DND-41 (cell line): ENCODE measurements around the gene AUTS2.

Experiments
- ATAC-seq: fragments of 200-7000 bp; cut with Tn5 transposase; 3 replicates; pipeline ENCODE4 v1.9.1; 2021; ENCODE audit warnings: low read depth; ENCODE audit not compliant: insufficient read depth
- DNase-seq: peaks from one replicate; pipeline ENCODE4 v3.0.0-alpha.2; 2020
- H2AFZ ChIP-seq: 2 replicates; pipeline ENCODE4 v1.6.0; 2012; ENCODE audit warnings: low read depth, low read length
- H3K27ac ChIP-seq: 2 replicates; pipeline ENCODE4 v1.5.1; 2012; ENCODE audit warnings: low read length, inconsistent platforms
- H3K27me3 ChIP-seq: fragments of 200-600 bp; sonication (generic); 2 replicates; pipeline ENCODE4 v1.6.0; 2012; ENCODE audit warnings: low read length, mild to moderate bottlenecking, inconsistent platforms; ENCODE audit not compliant: insufficient read depth, poor library complexity
- H3K36me3 ChIP-seq: 2 replicates; pipeline ENCODE4 v1.5.1; 2012; ENCODE audit warnings: low read length, inconsistent platforms; ENCODE audit not compliant: insufficient read depth
- H3K4me1 ChIP-seq: 2 replicates; pipeline ENCODE4 v1.5.1; 2012; ENCODE audit warnings: mild to moderate bottlenecking, low read length; ENCODE audit not compliant: insufficient read depth
- H3K4me2 ChIP-seq: 2 replicates; pipeline ENCODE4 v1.6.0; 2012; ENCODE audit warnings: mild to moderate bottlenecking, moderate library complexity, low read length, inconsistent platforms; ENCODE audit not compliant: insufficient read depth
- H3K4me3 ChIP-seq, 2 experiments: fragments of 200-600 bp in 1 of 2; shearing (Covaris generic) in 1 of 2; 2 replicates each; pipeline ENCODE4 v1.5.1; 2012 to 2016; ENCODE audit warnings: inconsistent platforms in 2 of 2, low read length in 2 of 2, mild to moderate bottlenecking in 2 of 2, low read depth in 1 of 2, moderate library complexity in 1 of 2
- H3K79me2 ChIP-seq: 2 replicates; pipeline ENCODE4 v1.6.0; 2012; ENCODE audit warnings: low read length, inconsistent platforms; ENCODE audit not compliant: insufficient read depth
- H3K9ac ChIP-seq: 2 replicates; pipeline ENCODE4 v1.6.0; 2012; ENCODE audit warnings: low read depth, mild to moderate bottlenecking, inconsistent platforms, low read length, moderate library complexity
- H3K9me3 ChIP-seq: 2 replicates; pipeline ENCODE4 v1.5.1; 2012; ENCODE audit warnings: low read length, moderate library complexity, mild to moderate bottlenecking, inconsistent platforms; ENCODE audit not compliant: insufficient read depth, severe bottlenecking
- H4K20me1 ChIP-seq: 2 replicates; pipeline ENCODE4 v1.6.0; 2012; ENCODE audit warnings: low read length; ENCODE audit not compliant: insufficient read depth
- CTCF ChIP-seq: IDR thresholded peaks from 2 replicates; pipeline ENCODE4 v1.5.1; 2012; ENCODE audit warnings: borderline replicate concordance, low read length, moderate library complexity, mild to moderate bottlenecking; ENCODE audit not compliant: poor library complexity, severe bottlenecking; ENCODE audit errors: extremely low read depth
- EZH2 ChIP-seq: IDR thresholded peaks from 3 replicates; pipeline ENCODE4 v1.6.1; 2012; ENCODE audit warnings: borderline replicate concordance, low read depth, mild to moderate bottlenecking, moderate library complexity, low read length, inconsistent platforms; ENCODE audit not compliant: severe bottlenecking

The AUTS2 gene

GRCh38 chr7:70218006-70218405 is 619.7 kb downstream of the AUTS2 start:
- no peaks in the 10 kb centered on the region for H3K27me3 ChIP-seq
- H3K9ac ChIP-seq: no peak overlapping the region
- no peak overlapping the region for H2AFZ ChIP-seq
- no peaks in the 10 kb centered on the region for H3K9me3 ChIP-seq
- H3K4me1 ChIP-seq: peaks cover 7% of the 10 kb centered on the region; the same call in 1 of the 2 replicates
- H3K36me3 ChIP-seq: no peaks in the 10 kb centered on the region
- no peak for DNase-seq
- TF ChIP-seq CTCF: no peak
- no peak for TF ChIP-seq EZH2
- no peaks in the 10 kb centered on the region for H3K79me2 ChIP-seq
- no peak overlapping the region for H3K27ac ChIP-seq
- no peak for ATAC-seq
- no peak overlapping the region for H3K4me3 ChIP-seq
- no peak overlapping the region for H3K4me2 ChIP-seq
- no peaks in the 10 kb centered on the region for H4K20me1 ChIP-seq

GRCh38 chr7:70219061-70219460 is 620.8 kb downstream of the AUTS2 start:
- no peak overlapping the region for H3K4me3 ChIP-seq
- H3K9me3 ChIP-seq: no peaks in the 10 kb centered on the region
- no peak overlapping the region for H3K4me2 ChIP-seq
- H3K36me3 ChIP-seq: no peaks in the 10 kb centered on the region
- no peak for ATAC-seq
- no peak overlapping the region for H3K9ac ChIP-seq
- no peak for DNase-seq
- TF ChIP-seq EZH2 (no peak), CTCF (no peak)
- no peaks in the 10 kb centered on the region for H3K27me3 ChIP-seq
- no peaks in the 10 kb centered on the region for H3K79me2 ChIP-seq
- H3K4me1 ChIP-seq: peaks cover 1% of the 10 kb centered on the region; the same call in 1 of the 2 replicates
- H3K27ac ChIP-seq: no peak overlapping the region
- H2AFZ ChIP-seq: no peak overlapping the region
- no peaks in the 10 kb centered on the region for H4K20me1 ChIP-seq

- Histone ChIP-seq H3K9ac (no peak overlapping the region), H3K4me1 (no peaks in the 10 kb centered on the region), H3K27me3 (no peaks in the 10 kb centered on the region), H3K36me3 (no peaks in the 10 kb centered on the region), H3K4me2 (no peak overlapping the region), H4K20me1 (no peaks in the 10 kb centered on the region), H2AFZ (no peak overlapping the region), H3K79me2 (no peaks in the 10 kb centered on the region), H3K4me3 (no peak overlapping the region), H3K27ac (no peak overlapping the region), H3K9me3 (peaks cover 16% of the 10 kb centered on the region)
- no peak for DNase-seq
- ATAC-seq: no peak
- TF ChIP-seq EZH2 (no peak), CTCF (no peak)
Measured at GRCh38 chr7:70229242-70229641, 631.0 kb downstream of the AUTS2 start.

GRCh38 chr7:70230761-70231160 is 632.5 kb downstream of the AUTS2 start:
- ATAC-seq: no peak
- no peaks in the 10 kb centered on the region for H3K27me3 ChIP-seq
- no peaks in the 10 kb centered on the region for H3K4me1 ChIP-seq
- no peak overlapping the region for H3K4me2 ChIP-seq
- DNase-seq: no peak
- H3K79me2 ChIP-seq: no peaks in the 10 kb centered on the region
- H3K9me3 ChIP-seq: peaks cover 16% of the 10 kb centered on the region
- no peak overlapping the region for H3K9ac ChIP-seq
- H2AFZ ChIP-seq: no peak overlapping the region
- H3K4me3 ChIP-seq: no peak overlapping the region
- H4K20me1 ChIP-seq: no peaks in the 10 kb centered on the region
- no peak overlapping the region for H3K27ac ChIP-seq
- no peak for TF ChIP-seq EZH2
- no peak for TF ChIP-seq CTCF
- H3K36me3 ChIP-seq: no peaks in the 10 kb centered on the region
